Tibial nerve (tissue), 4 donors: ENCODE results near the gene ZBTB44.

Experiments
- CTCF ChIP-seq, 5 experiments: fragments of 200-600 bp in 3 of 5; fragments of 450-650 bp in 2 of 5; sonication (generic) in 3 of 5; IDR thresholded peaks; one replicate each; pipeline ENCODE4 v1.5.1; 2016 to 2019; ENCODE audit warnings: antibody characterized with exemption in 5 of 5, mild to moderate bottlenecking in 3 of 5, moderate library complexity in 2 of 5
- EP300 ChIP-seq, 2 donors: sonication (generic); formaldehyde crosslinking; IDR thresholded peaks; one replicate each; pipeline ENCODE4 v1.6.1; 2017; ENCODE audit warnings: antibody characterized with exemption in 2 of 2, mild to moderate bottlenecking in 1 of 2

GRCh38 chr11:130188585-130189347 lies 126.0 kb downstream of the ZBTB44 start:
- TF ChIP-seq CTCF (IDR thresholded peaks at IDR 0.05) (no peak), EP300 (IDR thresholded peaks at IDR 0.05) (no peak)
